Stimulated activated CD4-positive, alpha-beta T cell treated with anti-CD3 and anti-CD28 coated beads, TNF-alpha, amount 100 ng/mL, for 4 hours (primary cell): ENCODE measurements around the gene WASHC4.
"Not testable (repeated sequence)": the region's sequence is repeated elsewhere in the genome, so short reads cannot be mapped to it uniquely, and the experiment has no call there.

ENCODE experiments used
- DNase-seq, 3 experiments: peaks; one replicate each; pipeline ENCODE4 v3.0.0-alpha.2; 2020; ENCODE audit warnings: low read depth in 3 of 3

WASHC4 gene

GRCh38 chr12:105167346-105167745 is 59.8 kb downstream of the WASHC4 start:
- no peak for DNase-seq

DNA sequence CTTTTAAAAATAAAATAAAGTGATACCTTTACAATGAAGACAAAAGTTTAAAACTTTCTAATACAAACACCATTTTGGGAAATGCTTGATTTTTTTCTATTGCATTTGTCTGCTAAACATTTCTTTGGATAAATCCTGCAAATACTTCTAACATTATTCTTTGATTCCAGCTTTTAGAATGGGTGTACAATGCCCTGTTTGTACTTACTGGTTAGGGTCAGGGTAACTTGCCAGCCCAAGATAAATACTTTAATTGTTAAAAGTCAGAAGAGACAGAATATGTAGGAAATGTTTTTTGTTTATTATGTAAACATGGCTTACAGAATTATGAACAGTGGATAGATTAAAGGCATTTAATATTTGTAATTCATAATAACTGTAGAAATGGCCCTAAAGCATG is 60.5 kb downstream of the WASHC4 start:
- no peak for DNase-seq

GRCh38 chr12:105170139-105170538 is 62.6 kb downstream of the WASHC4 start:
- DNase-seq: no peak

- DNase-seq: no peak
Measured at GRCh38 chr12:105171691-105172436, 64.3 kb downstream of the WASHC4 start.

GRCh38 chr12:105175397-105175990 is 68.0 kb downstream of the WASHC4 start:
- DNase-seq: no peak

GRCh38 chr12:105177208-105177607 is 69.7 kb downstream of the WASHC4 start:
- no peak for DNase-seq

DNA sequence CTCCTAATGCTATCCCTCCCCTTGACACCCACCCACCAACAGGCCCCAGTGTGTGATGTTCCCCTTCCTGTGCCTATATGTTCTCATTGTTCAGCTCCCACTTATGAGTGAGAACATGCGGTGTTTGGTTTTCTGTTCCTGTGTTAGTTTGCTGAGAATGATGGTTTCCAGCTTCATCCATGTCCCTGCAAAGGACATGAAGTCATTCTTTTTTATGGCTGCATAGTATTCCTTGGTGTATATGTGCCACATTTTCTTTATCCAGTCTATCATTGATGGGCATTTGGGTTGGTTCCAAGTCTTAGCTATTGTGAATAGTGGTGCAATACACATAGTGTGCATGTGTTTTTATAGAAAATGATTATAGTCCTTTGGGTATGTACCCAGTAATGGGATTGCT is 71.6 kb downstream of the WASHC4 start:
- DNase-seq: not testable (repeated sequence)

GRCh38 chr12:105183406-105183805 is 75.9 kb downstream of the WASHC4 start:
- not testable (repeated sequence) for DNase-seq

DNA sequence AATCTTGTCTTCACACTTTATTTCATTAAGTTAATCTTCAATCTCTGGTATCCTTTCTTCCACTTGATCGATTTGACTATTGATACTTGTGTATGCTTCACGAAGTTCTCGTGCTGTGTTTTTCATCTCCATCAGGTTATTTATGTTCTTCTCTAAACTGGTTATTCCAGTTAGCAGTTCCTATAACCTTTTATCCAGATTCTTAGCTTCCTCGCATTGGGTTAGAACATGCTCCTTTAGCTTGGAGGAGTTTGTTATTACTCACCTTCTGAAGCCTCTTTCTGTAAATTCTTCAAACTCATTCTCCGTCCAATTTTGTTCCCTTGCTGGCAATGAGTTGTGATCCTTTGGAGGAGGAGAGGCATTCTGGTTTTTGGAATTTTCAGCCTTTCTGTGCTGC is 76.4 kb downstream of the WASHC4 start:
- not testable (repeated sequence) for DNase-seq

- DNase-seq: no peak
Measured at GRCh38 chr12:105189293-105189692, 81.8 kb downstream of the WASHC4 start.

- no peak for DNase-seq
Measured at GRCh38 chr12:105190530-105190929, 83.0 kb downstream of the WASHC4 start.

- no peak for DNase-seq
Measured at GRCh38 chr12:105192624-105193225, 85.2 kb downstream of the WASHC4 start.

GRCh38 chr12:105194947-105195346 is 87.4 kb downstream of the WASHC4 start:
- DNase-seq: no peak

DNA sequence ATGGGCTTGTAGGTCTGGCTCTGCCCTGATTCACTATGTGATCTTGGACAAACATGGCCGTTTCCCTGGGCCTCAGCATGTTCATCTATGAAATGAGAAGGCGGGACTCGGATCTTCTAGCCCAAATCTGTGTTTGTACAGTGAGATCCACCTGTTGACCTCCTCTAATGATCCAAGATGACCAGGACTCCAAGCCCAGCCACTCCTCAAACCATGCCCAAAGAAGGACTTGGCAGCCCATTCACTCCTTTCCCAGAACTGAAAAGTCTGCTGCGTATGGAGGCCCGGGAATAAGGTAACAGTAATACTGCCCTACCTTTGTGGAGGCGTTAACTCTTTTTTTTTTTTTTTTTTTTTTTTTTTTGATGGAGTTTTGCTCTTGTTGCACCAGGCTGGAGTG is 88.6 kb downstream of the WASHC4 start:
- no peak for DNase-seq

DNA sequence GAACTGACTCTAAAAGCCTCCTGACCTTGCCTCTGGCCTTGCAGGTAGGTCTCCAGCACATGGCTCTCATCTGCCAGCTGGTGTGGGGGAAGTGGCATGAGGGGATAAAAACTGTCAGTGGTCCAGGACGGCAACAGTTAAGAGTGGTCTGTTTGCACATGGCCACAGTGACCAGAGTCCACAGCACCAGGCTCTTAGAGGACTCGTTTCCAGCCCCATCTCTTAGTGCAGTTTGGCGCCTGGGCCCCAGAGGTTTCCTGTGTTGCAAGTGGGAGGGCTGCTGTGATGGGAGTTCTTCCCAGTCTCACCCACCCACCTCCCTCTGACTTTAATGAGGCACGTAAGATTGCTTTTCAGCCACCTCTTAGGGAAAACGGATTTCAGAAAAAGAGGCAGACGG is 91.4 kb downstream of the WASHC4 start:
- no peak for DNase-seq

DNA sequence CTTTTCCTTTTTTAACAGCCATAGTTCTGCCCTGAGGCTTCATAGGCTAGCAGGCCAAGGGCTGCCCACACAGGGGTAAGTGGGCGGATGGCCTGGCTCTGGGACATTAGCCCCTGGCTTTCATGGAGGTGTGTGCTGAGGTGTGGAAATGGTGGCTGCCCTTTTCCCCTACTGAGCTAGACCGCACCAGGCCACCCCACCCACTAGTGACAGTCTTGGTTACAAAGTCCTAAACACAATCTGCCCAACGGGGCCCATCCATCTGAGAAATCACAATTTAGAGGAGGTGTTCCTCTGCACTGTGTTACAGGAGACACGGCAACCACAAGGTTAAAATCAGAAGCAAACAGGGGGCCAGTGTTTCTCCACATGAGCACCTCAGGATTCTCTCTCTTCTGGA is 92.9 kb downstream of the WASHC4 start:
- DNase-seq: no peak

DNA sequence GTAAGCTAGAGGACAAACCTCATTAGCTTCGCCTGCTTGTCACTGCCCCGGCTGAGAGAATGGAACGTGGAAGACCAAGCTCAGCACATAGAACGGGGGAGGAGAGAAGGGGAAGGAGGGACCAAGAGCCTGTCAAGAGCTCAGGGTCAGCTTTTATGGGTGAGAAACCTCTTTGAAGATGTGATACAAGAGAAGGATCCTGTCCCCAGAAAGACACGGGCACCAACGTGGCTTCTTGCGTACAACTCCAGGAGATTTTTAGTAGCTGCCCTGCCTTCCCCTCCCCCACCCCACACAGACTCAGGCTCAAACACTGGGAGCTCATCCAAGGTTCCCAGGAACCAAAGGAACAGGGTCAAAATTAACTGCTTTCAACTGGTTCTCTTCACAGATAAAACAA is 93.8 kb downstream of the WASHC4 start:
- no peak for DNase-seq

- no peak for DNase-seq
Measured at GRCh38 chr12:105202202-105202601, 94.7 kb downstream of the WASHC4 start.

DNA sequence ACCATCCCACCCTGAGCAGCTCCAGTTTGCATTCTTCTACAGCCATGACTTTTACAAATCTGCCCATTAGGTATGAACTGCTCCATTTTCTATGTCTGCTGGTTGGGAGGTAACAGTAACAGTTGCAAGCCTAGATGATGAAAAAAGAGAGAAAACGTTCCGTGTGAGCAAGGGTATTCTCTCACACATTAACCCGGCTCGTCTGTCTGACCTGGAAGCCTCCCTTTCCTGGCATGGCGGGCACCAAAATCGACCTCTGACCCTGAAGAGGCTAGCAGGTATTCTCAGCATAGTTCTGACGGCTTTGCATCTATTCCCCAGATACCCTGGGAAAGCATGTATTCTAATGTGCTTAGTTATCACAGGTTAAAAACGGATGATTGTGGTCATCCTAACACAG is 96.6 kb downstream of the WASHC4 start:
- no peak for DNase-seq

- DNase-seq: no peak
Measured at GRCh38 chr12:105204916-105205315, 97.4 kb downstream of the WASHC4 start.

- DNase-seq: no peak
Measured at GRCh38 chr12:105205322-105206048, 98.0 kb downstream of the WASHC4 start.

DNA sequence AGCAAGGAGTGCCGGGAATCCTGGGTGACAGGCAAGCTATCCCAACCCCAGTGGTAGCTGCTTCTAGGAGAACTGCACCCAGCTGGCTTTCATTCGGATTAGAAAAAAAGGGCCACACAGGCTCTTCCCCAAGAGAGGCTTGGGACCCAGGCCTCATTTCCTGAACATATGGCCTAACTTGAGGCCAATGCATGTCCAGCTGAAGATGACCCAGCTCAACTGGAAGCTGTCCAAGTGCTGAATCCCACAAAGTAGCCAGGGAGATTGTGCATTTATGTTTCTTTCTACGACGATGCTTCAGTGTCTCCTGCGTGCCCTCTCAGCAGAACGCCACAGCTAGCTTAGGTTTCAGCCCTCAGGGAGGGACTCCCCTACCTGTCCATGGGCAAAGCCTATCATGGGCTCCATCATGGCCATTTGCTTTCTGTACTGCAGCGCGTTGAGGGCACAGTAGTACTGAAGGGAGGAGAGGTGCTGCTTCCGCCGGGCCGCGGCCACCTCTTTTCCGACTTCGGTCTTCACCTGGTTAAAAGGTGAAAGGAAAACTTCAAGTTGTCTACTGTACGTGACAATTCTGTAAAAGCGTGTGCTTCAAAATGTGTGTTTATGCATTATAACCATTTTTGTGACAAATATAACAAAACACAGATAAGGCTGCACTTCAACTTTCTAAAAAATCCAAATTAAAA is 99.3 kb downstream of the WASHC4 start:
- DNase-seq: no peak
